OCI-LY1 (cell line): ENCODE data around the gene CELA2A.
"Not testable (repeated sequence)": the region's sequence is repeated elsewhere in the genome, so short reads cannot be mapped to it uniquely, and the experiment has no call there.

Experiments used
- EZH2 ChIP-seq: fragments of 200-600 bp; sonication (generic), shearing (Covaris generic); IDR thresholded peaks from 2 replicates; pipeline ENCODE4 v1.8.0; 2017; ENCODE audit warnings: borderline replicate concordance, mixed run types, mild to moderate bottlenecking, antibody characterized with exemption, low read length, moderate library complexity, mixed read lengths
- TF ChIP-seq, protein P1 (sequence below): fragments of 200-600 bp; sonication (generic), shearing (Covaris generic); IDR thresholded peaks from 2 replicates; pipeline ENCODE4 v1.5.1; 2017; ENCODE audit warnings: mild to moderate bottlenecking, antibody characterized with exemption, low read length, moderate library complexity, mixed read lengths

DNA sequence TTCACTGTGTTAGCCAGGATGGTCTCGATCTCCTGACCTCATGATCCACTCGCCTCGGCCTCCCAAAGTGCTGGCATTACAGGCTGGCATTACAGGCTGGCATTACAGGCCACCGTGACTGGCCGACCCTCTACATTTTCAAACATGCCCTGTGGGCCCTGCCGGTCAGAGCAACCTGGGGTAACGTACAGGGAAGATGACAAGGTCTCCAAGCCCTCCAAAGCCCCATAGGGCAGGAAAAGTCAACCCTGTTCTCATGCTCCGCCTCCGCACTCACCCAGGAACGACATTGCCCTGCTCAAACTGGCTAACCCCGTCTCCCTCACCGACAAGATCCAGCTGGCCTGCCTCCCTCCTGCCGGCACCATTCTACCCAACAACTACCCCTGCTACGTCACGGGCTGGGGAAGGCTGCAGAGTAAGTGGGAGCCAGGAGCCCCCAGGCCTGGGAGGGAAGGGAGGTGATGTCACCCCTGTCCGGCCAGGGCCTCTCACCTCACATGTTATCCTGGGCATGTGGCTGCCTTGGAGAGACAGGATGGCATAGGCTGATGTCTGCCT is 26.5 kb downstream of the CELA2A start:
- TF ChIP-seq, protein P1, sequence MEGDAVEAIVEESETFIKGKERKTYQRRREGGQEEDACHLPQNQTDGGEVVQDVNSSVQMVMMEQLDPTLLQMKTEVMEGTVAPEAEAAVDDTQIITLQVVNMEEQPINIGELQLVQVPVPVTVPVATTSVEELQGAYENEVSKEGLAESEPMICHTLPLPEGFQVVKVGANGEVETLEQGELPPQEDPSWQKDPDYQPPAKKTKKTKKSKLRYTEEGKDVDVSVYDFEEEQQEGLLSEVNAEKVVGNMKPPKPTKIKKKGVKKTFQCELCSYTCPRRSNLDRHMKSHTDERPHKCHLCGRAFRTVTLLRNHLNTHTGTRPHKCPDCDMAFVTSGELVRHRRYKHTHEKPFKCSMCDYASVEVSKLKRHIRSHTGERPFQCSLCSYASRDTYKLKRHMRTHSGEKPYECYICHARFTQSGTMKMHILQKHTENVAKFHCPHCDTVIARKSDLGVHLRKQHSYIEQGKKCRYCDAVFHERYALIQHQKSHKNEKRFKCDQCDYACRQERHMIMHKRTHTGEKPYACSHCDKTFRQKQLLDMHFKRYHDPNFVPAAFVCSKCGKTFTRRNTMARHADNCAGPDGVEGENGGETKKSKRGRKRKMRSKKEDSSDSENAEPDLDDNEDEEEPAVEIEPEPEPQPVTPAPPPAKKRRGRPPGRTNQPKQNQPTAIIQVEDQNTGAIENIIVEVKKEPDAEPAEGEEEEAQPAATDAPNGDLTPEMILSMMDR = not testable (repeated sequence)
- TF ChIP-seq EZH2 = not testable (repeated sequence)
